Activated T-helper 1 cell treated with anti-CD3 and anti-CD28 coated beads, Interleukin-2, amount 50 U/mL, for 16 hours (primary cell): Measurements from ENCODE around the gene ERVW-1.

Experiments
- DNase-seq, 2 donors: peaks; one replicate each; pipeline ENCODE4 v3.0.0-alpha.2; 2020; ENCODE audit warnings: low read depth in 1 of 2, low spot score in 1 of 2

Gene ERVW-1

DNA sequence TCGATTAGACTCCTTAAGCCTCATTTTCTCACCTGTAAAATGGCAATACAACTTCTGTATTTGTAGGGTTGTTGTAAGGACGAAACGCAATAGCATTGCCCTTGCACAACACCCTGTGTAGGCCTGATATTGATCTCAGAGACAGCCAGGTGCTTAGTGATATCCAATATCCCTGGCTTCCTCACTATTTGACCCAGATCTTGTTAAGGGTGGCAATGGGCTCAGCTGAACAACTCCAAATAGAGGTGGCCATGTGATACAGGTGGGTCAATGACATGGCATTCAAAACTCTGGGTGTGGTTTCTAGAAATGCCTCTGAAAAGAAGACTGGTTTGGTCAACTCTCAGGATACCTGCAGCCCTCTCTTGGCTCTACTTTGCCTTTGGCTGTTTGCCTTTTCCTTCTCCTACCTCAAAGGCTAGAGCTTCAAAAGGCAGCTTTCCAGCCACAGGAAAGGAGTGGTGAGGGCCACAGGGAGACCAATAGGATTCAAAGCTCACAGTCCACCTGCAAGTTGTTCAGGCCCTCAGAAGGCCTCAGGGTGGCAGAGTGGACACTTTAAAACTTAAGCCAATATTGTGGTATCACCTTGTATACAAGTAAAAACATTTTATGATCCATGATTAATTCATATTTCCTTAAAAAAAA is 45.3 kb downstream of the ERVW-1 start:
- no peak for DNase-seq

DNA sequence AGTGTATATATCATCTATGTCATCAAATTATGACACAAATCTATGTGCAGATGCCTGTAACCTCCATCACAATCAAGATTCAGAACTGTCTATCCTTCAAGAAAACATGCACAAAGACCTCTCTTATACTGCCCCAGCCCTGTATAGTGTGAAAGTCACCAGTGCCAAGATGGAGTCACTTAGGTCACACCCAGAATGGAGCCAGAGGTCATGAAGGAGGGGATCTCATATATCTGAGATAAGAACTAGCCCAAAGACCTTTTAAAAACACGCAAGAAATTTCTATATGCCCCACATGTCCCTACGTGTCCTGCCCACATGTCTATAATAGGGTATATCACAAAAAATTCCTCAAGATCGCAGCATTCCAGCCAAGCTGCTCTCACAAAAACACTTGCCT is 50.6 kb downstream of the ERVW-1 start:
- DNase-seq = no peak

GRCh38 chr7:92425311-92425947 is 52.3 kb downstream of the ERVW-1 start:
- DNase-seq = no peak

DNA sequence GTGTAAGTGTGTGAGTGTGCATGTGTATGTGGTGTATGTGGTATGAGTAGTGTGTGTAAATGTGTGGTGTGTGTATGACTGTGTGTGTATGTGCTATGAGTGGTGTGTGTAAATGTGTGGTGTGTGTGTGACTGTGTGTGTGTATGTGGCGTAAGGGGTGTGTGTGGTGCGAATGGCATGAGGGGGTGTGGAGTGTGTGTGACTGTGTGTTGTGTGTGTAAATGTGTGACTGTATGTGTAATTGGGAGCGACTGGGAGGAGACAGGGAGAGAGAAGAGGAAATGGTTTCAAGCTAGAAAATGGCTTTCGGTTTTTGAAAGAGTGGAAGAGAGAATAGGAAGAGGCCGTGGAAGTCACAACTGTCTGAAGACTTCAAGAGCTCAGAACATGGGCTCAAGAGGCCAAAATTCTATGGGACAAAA is 54.0 kb downstream of the ERVW-1 start:
- DNase-seq = no peak

DNA sequence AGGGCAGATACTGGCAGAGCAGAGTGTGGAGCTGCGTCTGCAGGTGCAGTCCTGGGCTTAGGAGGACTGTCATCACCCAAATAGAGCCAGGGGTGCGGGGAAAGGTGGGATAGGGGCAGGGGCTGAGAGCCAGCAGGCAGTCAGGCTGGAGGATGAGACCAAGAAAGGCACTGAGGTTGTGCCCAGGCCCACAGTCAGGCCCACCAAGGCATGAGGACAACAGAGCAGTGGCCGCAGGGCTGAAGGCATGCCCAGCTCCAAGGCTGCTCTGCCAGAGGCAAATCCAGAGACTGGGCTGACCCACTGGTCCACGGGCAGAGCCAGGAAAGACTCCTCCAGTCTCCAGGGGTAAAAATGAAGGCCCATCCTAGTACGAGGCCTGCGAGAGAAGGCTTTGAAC is 54.8 kb downstream of the ERVW-1 start:
- DNase-seq = no peak

DNA sequence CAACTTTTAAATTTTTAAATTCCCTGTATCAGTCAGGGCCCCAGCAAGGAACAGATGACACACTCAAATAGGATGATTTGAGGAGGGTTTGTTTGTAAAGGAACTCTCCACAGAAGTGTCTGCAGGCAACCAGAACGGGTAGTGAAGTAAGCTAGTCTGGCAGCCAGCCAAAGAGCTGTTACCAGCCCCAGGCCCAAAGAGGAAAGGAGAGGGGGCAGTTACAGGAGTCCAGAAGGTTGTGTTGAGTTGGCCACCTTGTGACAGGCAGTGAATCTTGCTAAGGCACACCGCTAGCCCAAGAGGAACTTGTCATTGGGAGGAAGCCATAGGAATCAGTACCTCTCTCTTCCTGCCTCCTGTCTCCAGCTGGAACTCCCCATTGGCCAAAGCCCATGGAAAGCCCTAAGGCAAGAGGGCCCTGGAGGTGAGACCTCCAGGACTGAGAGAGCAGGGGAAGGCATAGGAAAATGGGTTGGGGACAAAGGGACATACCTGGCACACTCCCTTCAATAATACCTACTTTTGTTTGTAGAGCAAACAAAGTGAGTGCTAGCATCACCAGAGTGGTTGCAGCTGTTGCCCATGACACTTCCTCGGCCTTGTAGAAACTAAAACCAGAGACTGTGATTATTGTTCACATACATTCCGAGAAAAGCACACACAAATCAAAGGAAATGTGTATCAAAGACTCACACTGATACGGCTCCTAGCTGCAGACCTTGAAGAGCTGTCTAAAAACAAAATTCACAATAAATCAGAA is 55.9 kb downstream of the ERVW-1 start:
- no peak for DNase-seq
